ENCODE results near the gene SLX9.

SLX9 gene

GRCh38 chr21:45003331-45004058 is 63.7 kb downstream of the SLX9 start:
- DNase-seq: no peak

- DNase-seq: no peak
Observed at GRCh38 chr21:45004059-45004422, 64.2 kb downstream of the SLX9 start.

GRCh38 chr21:45004481-45005247 is 64.8 kb downstream of the SLX9 start:
- no peak for DNase-seq

DNA sequence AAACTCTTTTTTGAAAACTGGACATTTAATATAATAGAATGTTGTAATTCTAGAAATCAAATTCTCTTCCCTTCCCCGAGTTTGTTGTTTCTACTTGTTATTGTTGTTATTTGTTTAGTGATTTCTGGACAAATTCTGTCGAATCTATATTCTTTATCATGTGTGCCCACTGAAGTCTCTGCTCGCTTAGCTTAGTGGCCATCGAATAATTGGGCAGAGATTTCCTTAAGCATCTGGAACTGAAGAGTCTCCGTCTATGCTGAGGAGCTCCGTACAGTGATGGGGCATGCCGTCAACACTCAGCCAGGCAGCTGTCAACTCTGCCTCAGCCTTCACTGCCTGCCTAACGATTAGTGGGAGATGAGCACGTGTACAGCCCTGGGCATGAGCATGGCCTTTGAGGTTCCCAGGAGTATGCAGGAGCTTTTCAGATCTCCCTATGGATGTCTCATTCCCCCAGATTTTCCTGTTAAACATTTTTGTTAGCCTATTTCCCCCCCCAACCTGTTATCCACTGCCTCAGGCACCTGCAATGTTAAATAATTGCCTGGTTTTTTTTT is 66.8 kb downstream of the SLX9 start:
- no peak for DNase-seq

DNA sequence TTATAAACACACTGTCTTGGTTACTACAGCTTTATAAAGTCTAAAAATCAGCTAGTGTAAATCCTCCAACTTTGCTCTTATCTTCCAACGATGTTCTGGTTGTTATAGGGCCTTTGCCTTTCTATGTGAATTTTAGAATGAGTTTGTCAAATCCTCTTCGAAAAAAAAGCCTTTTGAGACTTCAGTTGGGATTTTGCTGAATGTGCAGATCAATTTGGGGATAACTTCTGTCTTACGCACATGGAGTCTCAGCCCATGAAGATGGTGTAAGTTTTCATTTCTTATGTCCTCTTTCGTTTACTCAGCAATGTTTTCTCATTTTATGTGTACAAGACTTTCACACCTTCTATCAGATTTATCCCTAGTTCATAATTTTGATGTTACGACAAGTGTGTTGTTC is 69.8 kb downstream of the SLX9 start:
- no peak for DNase-seq

- no peak for DNase-seq
Observed at GRCh38 chr21:45010096-45010495, 70.3 kb downstream of the SLX9 start.

- DNase-seq: no peak
Observed at GRCh38 chr21:45010860-45011259, 71.0 kb downstream of the SLX9 start.

DNA sequence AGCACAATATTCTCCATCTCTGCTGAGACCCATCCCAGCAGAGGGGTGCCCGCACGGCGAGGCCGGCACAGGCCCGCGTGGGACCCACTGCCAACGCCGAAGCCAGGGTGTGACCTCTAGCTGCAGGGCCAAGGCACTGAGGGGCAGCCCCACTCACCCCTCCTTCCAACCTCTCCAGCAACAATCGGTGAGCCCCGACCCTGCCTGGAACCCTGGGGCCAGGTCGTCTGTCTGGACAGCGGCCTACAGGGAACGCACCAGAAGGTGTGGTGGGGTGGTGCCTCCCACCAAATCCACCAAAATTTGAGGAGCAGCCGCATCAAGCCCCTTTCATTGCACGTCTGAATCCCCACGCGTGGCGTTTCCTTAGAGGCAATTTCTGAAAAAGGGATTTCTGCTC is 71.6 kb downstream of the SLX9 start:
- DNase-seq: no peak

DNA sequence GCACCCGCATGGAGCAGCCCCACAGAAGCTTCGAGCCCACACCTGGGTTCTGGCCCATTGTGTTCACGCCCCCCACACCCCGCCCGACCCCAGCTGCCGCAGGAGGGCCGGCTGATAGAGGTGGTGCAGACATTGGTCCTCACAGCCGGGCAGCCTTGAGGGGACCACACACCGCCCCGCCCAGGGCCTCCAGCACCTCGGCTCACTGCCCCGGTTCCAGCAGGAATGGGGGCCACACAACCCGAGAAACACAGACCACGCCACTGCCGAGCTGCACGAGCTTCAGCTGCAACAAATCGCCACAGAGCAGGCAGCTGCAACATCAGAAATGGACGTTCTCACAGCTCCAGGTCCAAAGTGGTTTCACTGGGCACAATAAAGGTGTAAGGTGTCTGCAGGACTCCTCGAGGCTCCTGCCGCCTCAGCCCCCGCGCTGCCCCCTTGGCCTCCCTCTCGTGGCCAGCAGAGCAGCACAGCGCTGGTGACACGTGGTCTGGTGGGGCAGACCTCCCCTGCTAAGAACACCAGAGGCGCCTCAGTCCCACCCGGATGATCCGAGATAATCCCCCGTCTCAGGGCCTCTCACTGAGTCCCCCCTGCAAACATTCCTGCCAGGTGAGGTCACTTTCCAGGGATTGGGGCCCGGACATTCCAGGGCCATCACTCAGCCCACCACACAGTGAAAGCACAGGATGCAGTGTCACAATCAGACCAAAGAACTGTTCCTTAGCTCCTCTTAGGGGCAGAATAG is 72.3 kb downstream of the SLX9 start:
- no peak for DNase-seq

GRCh38 chr21:45012662-45013259 is 72.9 kb downstream of the SLX9 start:
- no peak for DNase-seq

DNA sequence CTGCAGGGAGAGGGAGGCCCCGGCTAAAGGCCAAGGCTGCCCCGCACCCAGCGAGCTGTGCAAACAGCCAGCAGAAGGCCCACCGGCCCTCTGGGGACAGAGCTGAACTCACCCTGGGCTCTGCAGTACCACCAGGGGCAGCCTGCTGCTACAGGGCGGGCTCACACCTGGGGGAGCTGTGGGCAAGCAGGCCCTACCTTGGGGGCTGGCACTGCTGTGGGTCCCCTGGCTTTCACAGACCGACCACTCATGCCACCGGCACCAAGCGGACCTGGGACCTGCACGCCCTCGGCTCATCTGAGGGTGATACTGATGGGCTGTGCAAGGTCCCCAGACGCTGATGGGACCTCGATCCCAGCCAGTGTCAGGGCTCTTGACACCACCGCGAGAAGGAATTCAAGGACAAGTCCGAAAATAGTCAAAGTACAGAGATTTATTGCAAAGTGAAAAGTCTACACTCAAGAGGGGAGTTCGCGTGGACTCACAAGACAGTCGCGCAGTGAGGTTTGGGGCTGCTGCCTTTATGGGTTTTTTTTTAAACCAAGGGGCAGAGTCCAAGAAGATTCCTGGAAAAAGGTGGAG is 73.5 kb downstream of the SLX9 start:
- DNase-seq: no peak

DNA sequence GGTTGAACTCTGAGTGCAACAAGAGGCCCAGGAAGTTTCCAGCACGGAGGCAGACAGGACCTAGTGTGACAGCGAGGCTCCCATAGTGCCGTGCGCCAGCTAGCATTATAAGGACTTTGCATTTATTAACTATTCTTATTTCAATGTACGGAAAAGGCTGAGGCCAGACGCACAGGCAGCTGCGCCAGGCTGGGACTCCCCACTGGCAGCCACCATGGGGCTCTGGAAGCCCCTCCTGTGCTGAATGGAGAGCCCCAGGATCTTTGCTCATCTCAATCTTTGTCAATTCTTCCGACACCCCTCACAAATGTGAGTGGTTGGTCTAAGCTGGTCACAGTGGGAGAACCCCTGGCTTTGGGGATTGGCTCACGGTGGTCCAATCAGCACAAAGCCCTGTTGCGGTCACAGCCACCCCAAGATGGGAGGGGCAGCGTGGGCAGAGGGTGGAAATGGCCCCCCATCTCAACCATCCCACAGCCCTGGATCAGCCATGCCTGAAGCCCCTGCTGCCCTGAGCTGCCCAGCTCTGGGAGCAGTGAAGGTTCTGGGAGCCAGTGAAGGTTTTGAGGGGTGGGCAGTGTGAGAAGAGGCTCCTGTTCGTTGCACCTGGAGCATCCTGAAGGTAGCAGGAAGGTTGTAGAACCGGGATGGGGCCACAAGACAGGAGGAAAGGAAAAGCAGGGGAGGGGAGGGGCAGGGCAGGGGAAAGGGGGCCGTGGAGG is 75.1 kb downstream of the SLX9 start:
- DNase-seq: no peak

DNA sequence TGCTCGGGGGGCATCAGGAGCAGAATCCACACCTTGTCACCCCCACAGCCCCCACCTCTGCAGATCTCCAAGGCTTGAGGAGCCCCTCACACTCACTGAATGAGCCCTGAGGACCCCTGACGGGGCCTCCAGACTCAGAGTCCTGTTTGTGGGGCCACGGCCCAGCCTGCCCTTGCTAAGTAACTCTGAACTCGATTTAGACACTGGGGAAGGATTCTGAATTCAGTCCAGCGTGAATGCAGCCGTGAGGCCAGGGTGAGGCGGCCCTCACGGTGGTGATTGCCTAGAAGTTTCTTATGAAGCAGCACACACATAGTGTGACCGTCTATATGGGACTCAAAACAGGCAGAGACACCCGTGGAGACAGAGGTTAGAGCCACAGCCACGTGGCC is 75.6 kb downstream of the SLX9 start:
- no peak for DNase-seq

DNA sequence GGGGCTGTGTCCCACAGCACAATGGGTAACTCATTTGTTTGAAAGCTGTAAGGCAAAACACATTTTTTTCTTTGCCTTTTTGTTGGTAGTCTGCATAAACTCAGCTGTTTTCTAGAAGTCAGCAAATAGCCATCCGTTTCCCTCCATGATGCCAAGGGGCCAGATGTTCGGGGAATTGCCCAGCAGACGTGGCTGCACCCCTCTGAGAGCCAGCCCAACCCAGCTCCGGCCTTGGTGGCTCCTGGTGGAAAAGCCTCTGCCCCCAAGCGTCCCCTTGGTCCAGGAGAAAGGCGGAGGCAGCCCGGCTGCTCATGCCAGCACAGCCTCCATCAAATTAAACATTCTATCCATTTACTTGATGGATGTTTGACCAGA is 76.2 kb downstream of the SLX9 start:
- no peak for DNase-seq

DNA sequence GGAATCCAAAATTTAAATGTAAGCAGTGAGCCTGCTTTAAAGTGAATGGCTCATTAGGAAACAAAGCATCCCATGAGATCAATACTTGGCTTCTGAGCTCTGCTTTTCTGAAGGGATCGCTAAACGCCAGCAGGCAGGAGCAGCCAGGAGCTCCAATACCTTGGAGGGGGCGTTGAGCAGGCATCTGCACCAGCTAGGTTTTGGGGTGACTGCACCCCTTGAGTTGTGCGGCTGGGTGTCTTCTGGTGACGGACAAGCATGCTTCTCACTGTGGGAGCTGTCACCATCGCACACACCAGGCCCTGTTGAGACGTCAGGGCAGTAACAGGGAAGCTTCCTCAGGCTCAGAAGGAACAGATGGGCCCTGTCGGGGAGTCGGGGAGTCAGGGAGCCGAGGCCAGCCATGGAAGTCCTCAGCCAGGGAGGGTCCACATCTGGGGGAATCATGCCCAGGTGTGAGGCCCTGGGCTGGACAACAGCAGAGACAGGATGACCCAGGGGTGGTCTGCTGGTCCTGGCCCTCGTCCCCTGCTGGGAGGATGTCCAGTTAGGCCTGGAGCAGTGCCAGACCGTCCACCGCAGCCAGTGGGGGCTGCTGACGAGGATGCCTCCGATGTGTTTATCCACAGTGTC is 76.7 kb downstream of the SLX9 start:
- DNase-seq: no peak

- DNase-seq: no peak
Observed at GRCh38 chr21:45017039-45017960, 77.5 kb downstream of the SLX9 start.

- DNase-seq: no peak
Observed at GRCh38 chr21:45018131-45019075, 78.6 kb downstream of the SLX9 start.

DNA sequence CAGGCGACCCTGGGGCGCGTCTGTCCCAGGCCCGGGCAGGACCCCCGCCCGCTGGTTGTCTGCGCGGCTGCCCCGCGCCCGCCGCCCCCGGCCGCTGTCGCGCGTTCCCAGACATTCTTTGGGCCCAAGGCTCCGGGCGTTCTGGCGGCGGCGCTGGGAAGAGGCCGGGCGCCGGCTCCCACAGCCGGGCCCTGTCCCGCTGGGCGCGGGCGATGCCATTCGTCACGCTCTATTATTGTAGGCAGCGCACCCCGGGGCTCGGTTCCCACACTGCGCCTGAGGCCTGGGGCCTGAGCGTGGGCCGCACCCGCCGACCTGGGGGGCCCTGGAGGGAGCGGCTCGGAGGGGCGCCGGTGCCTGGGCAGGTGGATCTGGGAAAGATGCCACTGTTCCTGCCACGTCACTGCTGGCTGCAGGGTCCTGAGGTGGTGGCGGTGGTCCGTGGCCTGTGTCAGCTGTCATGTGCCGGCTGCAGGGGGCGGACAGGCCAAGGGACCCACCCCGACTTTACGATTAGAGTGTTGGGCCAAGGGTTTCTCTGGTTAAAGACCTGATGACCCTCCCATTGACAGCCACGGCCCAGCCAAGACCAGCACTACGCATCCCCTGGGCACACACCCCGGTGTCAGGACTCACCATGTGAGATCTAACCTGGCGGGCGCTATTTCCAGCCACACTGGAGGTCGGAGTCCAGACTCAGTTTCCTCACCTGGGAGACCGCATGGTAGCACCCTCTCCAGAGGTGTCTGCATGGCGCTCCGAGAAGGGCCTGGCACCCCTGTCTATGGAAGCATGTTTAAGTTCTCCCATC is 79.5 kb downstream of the SLX9 start:
- DNase-seq: no peak

All from inflammatory macrophage (primary cell).